ENCODE data around the gene TNF. TPM values are rescaled to one million over a fixed set of nuclear protein-coding genes. Genes with fewer than 3 reads are reported as not detected.

TNF gene
- total and polyA plus RNA-seq, 7 experiments from 2014 or later: 0.73 to 125 (median 5.4) TPM

DNA sequence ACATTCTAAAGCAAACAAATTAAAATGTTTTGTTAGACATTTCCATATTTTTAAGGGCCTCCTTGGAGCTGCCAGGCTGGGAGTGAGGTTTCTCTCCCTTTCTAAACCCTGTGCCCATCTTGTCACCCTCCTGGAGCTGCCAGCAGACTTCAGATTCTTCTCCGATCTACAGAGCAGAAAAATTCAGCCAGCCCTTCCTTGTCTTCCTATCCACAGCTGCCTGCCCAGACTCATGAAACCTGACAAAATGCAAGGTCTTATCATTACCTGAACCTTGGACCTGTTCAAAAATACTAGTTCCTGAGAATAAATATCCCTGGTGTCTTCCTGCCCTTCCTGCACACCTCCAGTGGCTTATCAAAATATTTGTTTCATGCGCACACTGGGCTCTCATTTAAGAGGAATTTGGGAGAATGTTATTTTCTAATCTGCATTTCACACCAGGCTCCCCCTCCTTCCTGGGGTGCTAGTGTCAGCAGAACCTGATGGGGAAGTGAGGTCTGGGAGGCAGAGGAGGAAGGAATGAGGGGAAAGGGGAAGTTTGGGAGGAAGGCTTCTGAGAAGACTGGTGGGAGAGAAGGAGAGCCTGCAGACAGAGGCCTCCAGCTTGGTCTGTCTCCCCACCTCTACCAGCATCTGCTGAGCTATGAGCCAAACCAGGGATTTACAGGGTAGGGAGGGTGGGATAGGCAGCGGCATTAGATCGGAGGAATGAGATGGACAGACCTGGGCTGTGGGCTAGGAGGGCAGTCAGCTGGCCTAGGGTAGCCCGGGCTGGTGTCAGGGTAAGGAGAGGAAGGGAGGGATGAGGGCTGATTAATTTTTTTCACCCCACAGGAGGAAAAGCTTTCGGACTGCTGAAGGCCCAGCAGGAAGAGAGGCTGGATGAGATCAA, 39.6 kb downstream of the TNF start, which contains the start of gene AIF1:
Gene AIF1 (plus strand): TSS at position 551 of the 895 bp plus-strand sequence. CDS start 96 bp downstream, at position 647.
- H3K36me3 Mint-ChIP-seq: peaks cover 0 to 12% (median 0%) of the 10 kb centered on the region in 5 donors
- H3K27ac Mint-ChIP-seq: peak within 1 kb of the TSS; percentile 79 to 94 (median 90)
- ChIA-PET CTCF (interaction anchor here (3.3 kb wide), 1 partner anchor 18 kb away, joined by 26 read pairs; no protein-coding TSS in a partner anchor), POLR2A (interaction anchor here (0.5 to 66.4 kb wide), 6 partner anchors 12 to 112 kb away, joined by 3 to 3078 read pairs (median 10); partner anchors contain the start of genes ATP6V1G2, BAG6, DDX39B and LST1)
- Histone ChIP-seq H3K4me1 (ENCODE audit: control insufficient read depth in 2 of 2, insufficient read depth in 2 of 2, low read length in 2 of 2) (peaks cover 3 to 26% of the 10 kb centered on the region in 2 donors), H3K36me3 (ENCODE audit: control insufficient read depth in 2 of 3, insufficient read depth in 3 of 3, low read length in 3 of 3) (no peaks in the 10 kb centered on the region), H3K27me3 (ENCODE audit: control insufficient read depth in 2 of 2, insufficient read depth in 2 of 2, low read length in 2 of 2) (no peaks in the 10 kb centered on the region), H3K4me3 (ENCODE audit: low read length) (peak within 1 kb of the TSS; percentile 59), H3K9me3 (ENCODE audit: control insufficient read depth in 2 of 3, low read length in 3 of 3) (no peaks in the 10 kb centered on the region), H3K27ac (ENCODE audit: low read depth, low read length) (peak within 1 kb of the TSS; percentile 70)
- peaks cover 23 to 49% (median 42%) of the 10 kb centered on the region in 7 donors for H3K4me1 Mint-ChIP-seq
- DNase-seq (no peak), ATAC-seq (no peak)
- intact Hi-C loops (cut with micrococcal nuclease): no loop called here
- peaks cover 0 to 3% (median 0%) of the 10 kb centered on the region in 5 donors for H3K27me3 Mint-ChIP-seq
- H3K9me3 Mint-ChIP-seq: peaks cover 0 to 1% (median 0%) of the 10 kb centered on the region in 11 donors
- peak within 1 kb of the TSS; percentile 77 to 91 (median 86) for H3K4me3 Mint-ChIP-seq

DNA sequence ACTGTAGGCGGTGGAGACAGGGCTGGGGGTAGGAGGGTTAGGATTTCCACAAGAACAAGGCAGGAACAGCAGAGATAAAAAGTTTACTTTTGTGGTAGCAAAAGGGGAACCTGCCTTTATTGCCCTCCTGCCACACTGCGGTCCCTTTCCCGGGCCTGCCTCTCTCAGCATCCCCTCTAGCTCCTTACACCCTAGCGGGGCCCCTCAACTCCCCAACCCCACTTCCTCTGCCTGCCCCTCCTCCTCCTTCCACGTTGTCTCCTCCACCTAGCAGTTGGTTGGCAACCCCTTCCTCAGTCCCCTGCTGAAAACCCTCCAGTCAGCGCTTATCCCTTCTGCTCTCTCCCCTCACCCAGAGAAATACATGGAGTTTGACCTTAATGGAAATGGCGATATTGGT, 40.4 kb downstream of the TNF start:
- no peaks in the 10 kb centered on the region for H3K9me3 ChIP-seq (ENCODE audit: control insufficient read depth in 2 of 3, low read length in 3 of 3)
- intact Hi-C loops (cut with micrococcal nuclease): no loop called here
- peak overlapping the region; percentile 77 to 91 (median 86) for H3K4me3 Mint-ChIP-seq
- DNase-seq (peak in 8 of 9 donors; percentile 36 to 55 (median 46)), ATAC-seq (no peak)
- H3K4me3 ChIP-seq (ENCODE audit: low read length): peak overlapping the region; percentile 59
- peaks cover 3 to 26% of the 10 kb centered on the region in 2 donors for H3K4me1 ChIP-seq (ENCODE audit: control insufficient read depth in 2 of 2, insufficient read depth in 2 of 2, low read length in 2 of 2)
- H3K4me1 Mint-ChIP-seq: peaks cover 23 to 54% (median 46%) of the 10 kb centered on the region in 7 donors
- peaks cover 0 to 1% (median 0%) of the 10 kb centered on the region in 11 donors for H3K9me3 Mint-ChIP-seq
- peaks cover 0 to 12% (median 0%) of the 10 kb centered on the region in 5 donors for H3K36me3 Mint-ChIP-seq
- H3K27ac Mint-ChIP-seq: peak overlapping the region; percentile 79 to 94 (median 90)
- peak overlapping the region; percentile 70 for H3K27ac ChIP-seq (ENCODE audit: low read depth, low read length)
- ChIA-PET CTCF (interaction anchor here (1.1 to 3.3 kb wide), 3 partner anchors 19 to 74 kb away, joined by 3 to 26 read pairs (median 3); partner anchors contain the start of gene DDX39B), POLR2A (interaction anchor here (1.2 to 66.4 kb wide), 6 partner anchors 13 to 52 kb away, joined by 3 to 3078 read pairs (median 12); partner anchors contain the start of genes ATP6V1G2, BAG6, DDX39B and GPANK1)
- H3K36me3 ChIP-seq (ENCODE audit: control insufficient read depth in 2 of 3, insufficient read depth in 3 of 3, low read length in 3 of 3): no peaks in the 10 kb centered on the region
- no peaks in the 10 kb centered on the region for H3K27me3 ChIP-seq (ENCODE audit: control insufficient read depth in 2 of 2, insufficient read depth in 2 of 2, low read length in 2 of 2)
- peaks cover 0 to 3% (median 0%) of the 10 kb centered on the region in 5 donors for H3K27me3 Mint-ChIP-seq

DNA sequence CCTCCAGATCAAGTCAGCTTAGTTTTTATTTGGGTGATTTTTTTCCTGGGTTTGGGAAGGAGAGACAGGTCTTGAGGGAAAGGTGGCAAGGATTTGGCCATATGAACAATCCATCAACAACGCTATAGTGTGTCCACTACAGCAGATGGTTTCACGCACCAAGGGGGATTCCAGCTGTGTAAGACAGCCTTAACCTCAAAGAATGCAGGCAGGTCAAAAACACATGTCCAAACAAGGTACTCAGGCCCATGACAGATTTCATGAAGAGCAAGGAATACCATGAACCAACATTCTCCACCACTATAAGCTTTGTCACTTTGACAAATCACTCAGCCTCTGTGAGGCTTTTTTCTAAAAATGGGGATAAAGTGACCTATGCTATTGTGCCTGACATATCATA, 41.6 kb downstream of the TNF start:
- Histone ChIP-seq H3K27ac (ENCODE audit: low read depth, low read length) (peak overlapping the region; percentile 70), H3K27me3 (ENCODE audit: control insufficient read depth in 2 of 2, insufficient read depth in 2 of 2, low read length in 2 of 2) (no peaks in the 10 kb centered on the region), H3K36me3 (ENCODE audit: control insufficient read depth in 2 of 3, insufficient read depth in 3 of 3, low read length in 3 of 3) (no peaks in the 10 kb centered on the region), H3K9me3 (ENCODE audit: control insufficient read depth in 2 of 3, low read length in 3 of 3) (no peaks in the 10 kb centered on the region), H3K4me1 (ENCODE audit: control insufficient read depth in 2 of 2, insufficient read depth in 2 of 2, low read length in 2 of 2) (peaks cover 12 to 26% of the 10 kb centered on the region in 2 donors), H3K4me3 (ENCODE audit: low read length) (peak overlapping the region; percentile 59)
- POLR2A ChIA-PET: interaction anchor here (0.6 to 66.4 kb wide), 7 partner anchors 14 to 218 kb away, joined by 3 to 3078 read pairs (median 6); partner anchors contain the start of genes ATP6V1G2, BAG6, DDX39B and GPANK1
- no peak for DNase-seq
- no peak for ATAC-seq
- peaks cover 32 to 65% (median 56%) of the 10 kb centered on the region in 7 donors for H3K4me1 Mint-ChIP-seq
- intact Hi-C loops (cut with micrococcal nuclease): no loop called here
- no peaks in the 10 kb centered on the region for H3K27me3 Mint-ChIP-seq
- peak overlapping the region; percentile 18 to 94 (median 90) for H3K27ac Mint-ChIP-seq
- H3K36me3 Mint-ChIP-seq: peaks cover 0 to 15% (median 0%) of the 10 kb centered on the region in 5 donors
- H3K9me3 Mint-ChIP-seq: peaks cover 0 to 2% (median 0%) of the 10 kb centered on the region in 11 donors
- H3K4me3 Mint-ChIP-seq: peak overlapping the region; percentile 23 to 87 (median 82)
- CTCF ChIA-PET: interaction anchor here (1.0 to 3.3 kb wide), 3 partner anchors 20 to 66 kb away, joined by 4 to 26 read pairs (median 5); no protein-coding TSS in a partner anchor

DNA sequence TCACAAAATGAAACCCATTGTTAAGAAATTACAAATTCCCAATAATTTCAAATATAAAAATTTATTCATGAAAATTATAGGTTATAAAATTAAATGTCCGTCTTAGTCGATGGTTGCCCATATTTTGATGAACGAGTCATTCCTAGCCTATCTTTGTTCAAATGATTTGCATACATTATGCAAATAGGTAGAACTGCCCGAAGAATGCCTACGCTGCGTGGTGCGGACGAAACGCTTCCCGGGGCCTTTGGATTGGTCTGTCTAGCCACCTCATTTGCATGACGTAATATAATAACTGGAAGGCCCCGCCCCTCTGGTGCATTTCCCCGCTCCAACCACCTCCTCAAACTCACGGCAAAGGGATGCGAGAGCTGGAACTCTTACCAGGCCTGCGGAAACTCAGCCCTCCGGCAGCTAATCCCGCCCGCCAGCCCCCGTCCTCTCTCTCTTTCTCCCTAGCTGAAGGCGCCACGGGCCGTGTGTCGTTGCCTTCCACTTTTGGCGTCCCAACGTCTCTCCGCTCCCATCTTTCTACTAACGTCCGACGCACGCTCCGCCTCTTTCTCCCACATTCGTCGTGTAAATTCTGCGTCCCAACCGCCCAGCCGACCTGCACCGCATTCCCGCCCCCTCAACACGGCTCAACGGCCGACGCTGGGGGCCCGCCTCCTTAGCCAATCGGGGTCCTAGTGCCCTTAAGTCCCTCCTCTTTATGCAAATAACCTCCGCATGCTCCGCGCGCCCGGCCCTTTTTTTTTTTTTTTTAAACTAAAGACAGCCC, 44.6 kb downstream of the TNF start:
- peak; percentile 88 for ATAC-seq
- POLR2A ChIA-PET: interaction anchor here (0.6 to 66.4 kb wide), 12 partner anchors 18 to 1806 kb away, joined by 3 to 3078 read pairs (median 4); partner anchors contain the start of genes ATP6V1G2, BAG6, C6orf47 and CSNK2B

DNA sequence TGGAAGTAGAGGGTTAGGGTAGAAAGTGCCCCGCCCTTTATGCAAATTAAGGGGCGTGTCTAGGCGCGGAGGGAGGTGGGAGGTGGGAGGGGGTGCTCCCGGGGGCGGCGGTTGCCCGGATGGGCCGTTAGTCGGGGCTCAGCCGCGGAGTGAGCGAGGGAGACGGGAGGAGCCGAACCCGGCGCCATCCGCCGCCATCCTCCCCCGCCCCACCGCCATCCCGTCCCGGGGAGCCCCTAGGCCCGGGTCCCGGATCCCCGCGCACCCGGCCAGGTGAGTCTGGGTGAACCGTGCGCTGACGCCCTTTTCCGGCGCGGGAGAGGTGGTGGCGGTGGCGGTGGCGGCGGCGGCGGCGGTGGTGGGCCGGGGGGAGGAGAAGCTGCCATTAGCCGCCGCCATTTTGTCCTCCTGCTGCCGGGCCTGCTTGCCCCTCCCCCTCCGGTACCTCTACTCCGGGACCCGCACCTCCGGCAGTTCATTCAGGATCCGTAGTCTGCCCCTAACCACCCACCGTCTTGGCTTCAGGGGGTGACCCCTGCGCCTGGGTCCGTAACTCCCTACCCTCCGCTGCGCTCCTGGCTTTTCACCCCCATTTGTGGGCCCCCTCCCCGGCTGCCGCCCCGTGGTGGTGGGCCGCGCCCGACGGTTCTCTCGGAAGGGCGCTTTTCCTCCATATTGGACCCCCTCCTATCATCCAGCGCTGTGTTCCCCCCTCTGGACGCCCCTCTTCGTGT, 45.4 kb downstream of the TNF start, which contains the start of gene PRRC2A:
Gene PRRC2A (plus strand): TSS at position 130 of the 734 bp plus-strand sequence. CDS start 2,075 bp downstream, outside the sequence.
- peak within 1 kb of the TSS; percentile 95 to 99 (median 96) for H3K27ac Mint-ChIP-seq
- intact Hi-C loops (cut with micrococcal nuclease): loop anchor here (1.0 to 5.0 kb wide), 24 partner anchors 18 to 1232 kb away; partner anchors contain the start of genes ABHD16A (in 2 of the 2), BAG6 (in 2 of the 2), NELFE (in 2 of the 2) and NFKBIL1 (in 2 of the 2)
- peaks cover 6 to 24% (median 6%) of the 10 kb centered on the region in 3 experiments for H3K36me3 ChIP-seq (ENCODE audit: control insufficient read depth in 2 of 3, insufficient read depth in 3 of 3, low read length in 3 of 3)
- no peaks in the 10 kb centered on the region for H3K27me3 ChIP-seq (ENCODE audit: control insufficient read depth in 2 of 2, insufficient read depth in 2 of 2, low read length in 2 of 2)
- H3K4me3 Mint-ChIP-seq: peak within 1 kb of the TSS; percentile 87 to 97 (median 93)
- peaks cover 14 to 15% of the 10 kb centered on the region in 2 donors for H3K4me1 ChIP-seq (ENCODE audit: control insufficient read depth in 2 of 2, insufficient read depth in 2 of 2, low read length in 2 of 2)
- no peaks in the 10 kb centered on the region for H3K9me3 ChIP-seq (ENCODE audit: control insufficient read depth in 2 of 3, low read length in 3 of 3)
- H3K36me3 Mint-ChIP-seq: peaks cover 0 to 37% (median 4%) of the 10 kb centered on the region in 5 donors
- peaks cover 0 to 2% (median 0%) of the 10 kb centered on the region in 11 donors for H3K9me3 Mint-ChIP-seq
- ChIA-PET POLR2A (interaction anchor here (0.6 to 66.4 kb wide), 16 partner anchors 15 to 1805 kb away, joined by 3 to 3078 read pairs (median 4); partner anchors contain the start of genes ATP6V1G2, BAG6, C6orf47 and CSNK2B), CTCF (no interaction called here)
- H3K27me3 Mint-ChIP-seq: no peaks in the 10 kb centered on the region
- peak; percentile 42 for ATAC-seq
- H3K27ac ChIP-seq (ENCODE audit: low read depth, low read length): peak within 1 kb of the TSS; percentile 96
- H3K4me3 ChIP-seq (ENCODE audit: low read length): peak within 1 kb of the TSS; percentile 90
- DNase-seq: peak in 4 of 9 donors; percentile 77 to 93 (median 88)
- peaks cover 21 to 53% (median 46%) of the 10 kb centered on the region in 7 donors for H3K4me1 Mint-ChIP-seq

More for the DNA sequence above, 44.6 kb downstream of the TNF start:
- peaks cover 0 to 2% (median 0%) of the 10 kb centered on the region in 11 donors for H3K9me3 Mint-ChIP-seq
- peaks cover 0 to 17% (median 4%) of the 10 kb centered on the region in 3 experiments for H3K36me3 ChIP-seq (ENCODE audit: control insufficient read depth in 2 of 3, insufficient read depth in 3 of 3, low read length in 3 of 3)
- H3K27me3 Mint-ChIP-seq: no peaks in the 10 kb centered on the region
- H3K27ac Mint-ChIP-seq: peak overlapping the region; percentile 95 to 99 (median 96)
- peak; percentile 81 to 97 (median 94) for DNase-seq
- intact Hi-C loops (cut with micrococcal nuclease): loop anchor here (1.0 to 5.0 kb wide), 24 partner anchors 19 to 1232 kb away; partner anchors contain the start of genes ABHD16A (in 2 of the 2), BAG6 (in 2 of the 2), NELFE (in 2 of the 2) and NFKBIL1 (in 2 of the 2)
- H3K27me3 ChIP-seq (ENCODE audit: control insufficient read depth in 2 of 2, insufficient read depth in 2 of 2, low read length in 2 of 2): no peaks in the 10 kb centered on the region
- H3K36me3 Mint-ChIP-seq: peaks cover 0 to 30% (median 4%) of the 10 kb centered on the region in 5 donors
- no peaks in the 10 kb centered on the region for H3K9me3 ChIP-seq (ENCODE audit: control insufficient read depth in 2 of 3, low read length in 3 of 3)
- peak overlapping the region; percentile 96 for H3K27ac ChIP-seq (ENCODE audit: low read depth, low read length)
- peaks cover 26 to 60% (median 53%) of the 10 kb centered on the region in 7 donors for H3K4me1 Mint-ChIP-seq
- peaks cover 14 to 23% of the 10 kb centered on the region in 2 donors for H3K4me1 ChIP-seq (ENCODE audit: control insufficient read depth in 2 of 2, insufficient read depth in 2 of 2, low read length in 2 of 2)
- peak overlapping the region; percentile 87 to 97 (median 93) for H3K4me3 Mint-ChIP-seq
- peak overlapping the region; percentile 90 for H3K4me3 ChIP-seq (ENCODE audit: low read length)
- CTCF ChIA-PET: interaction anchor here (0.6 to 0.7 kb wide), 2 partner anchors 32 to 1097 kb away, joined by 3 read pairs; partner anchors contain the start of gene BAG6

Data from naive thymus-derived CD4-positive, alpha-beta T cell (primary cell).